ENCODE results near the gene CREBBP. TPM values are rescaled to one million over a fixed set of nuclear protein-coding genes. Genes with fewer than 3 reads are reported as not detected.

The CREBBP gene
- total RNA-seq, 1 experiment from 2014 or later = 79.1 TPM

GRCh38 chr16:3804426-3805016 lies 76.0 kb downstream of the CREBBP start:
- Mint-ChIP-seq H3K36me3 (ENCODE audit: insufficient read depth in 1 of 3, low read depth in 3 of 3) (peaks cover 5 to 24% (median 24%) of the 10 kb centered on the region in 3 experiments; a peak in 6 of 7 replicates), H3K4me3 (no peak overlapping the region), H3K4me1 (peaks cover 10 to 16% of the 10 kb centered on the region in 2 experiments), H3K27ac (no peak overlapping the region; a peak in 1 of 7 replicates), H3K9me3 (no peaks in the 10 kb centered on the region), H3K27me3 (ENCODE audit: low read depth) (no peaks in the 10 kb centered on the region)
- H3K18ac ChIP-seq (ENCODE audit: insufficient read length, low read depth, low read length) = no peak overlapping the region
- H4K91ac ChIP-seq (ENCODE audit: insufficient read length, low read depth, low read length) = no peak overlapping the region
- H2AK5ac ChIP-seq (ENCODE audit: insufficient read length, low read length) = no peak overlapping the region
- H3K79me2 ChIP-seq (ENCODE audit: insufficient read depth, low read length) = peaks cover 5% of the 10 kb centered on the region; the same call in 1 of the 2 replicates
- no peak overlapping the region for H3T11ph ChIP-seq (ENCODE audit: low read length)
- no peaks in the 10 kb centered on the region for H3K27me3 ChIP-seq (ENCODE audit: insufficient read depth, low read length)
- no peak overlapping the region for H2BK5ac ChIP-seq (ENCODE audit: insufficient read length, low read length)
- no peak overlapping the region for H3K27ac ChIP-seq (ENCODE audit: insufficient read length, low read depth, low read length)
- no peak overlapping the region for H2AFZ ChIP-seq (ENCODE audit: low read length)
- no peak overlapping the region for H4K8ac ChIP-seq (replicated peaks; ENCODE audit: insufficient read length, low read depth, low read length)
- H3K23ac ChIP-seq (ENCODE audit: insufficient read length, low read depth, low read length) = no peak overlapping the region
- H3K9ac ChIP-seq (ENCODE audit: extremely low read depth, insufficient read length, low read length) = no peak overlapping the region
- no peak overlapping the region for H2BK20ac ChIP-seq (ENCODE audit: low read depth, low read length, poor library complexity, severe bottlenecking)
- WGBS (ENCODE audit: extremely low coverage, insufficient read length, low lambda C conversion rate) = no CpG with 5 or more reads among the region's 7 CpGs
- no peak overlapping the region for H2BK15ac ChIP-seq (ENCODE audit: low read depth, low read length)
- H3K23me2 ChIP-seq (ENCODE audit: insufficient read length, low read depth, low read length, poor library complexity, severe bottlenecking) = no peaks in the 10 kb centered on the region
- H3K14ac ChIP-seq (ENCODE audit: insufficient read depth, low read length) = no peak overlapping the region
- no peak for TF ChIP-seq CTCF (conservative IDR thresholded peaks at IDR 0.05)
- H4K5ac ChIP-seq (ENCODE audit: insufficient read length, low read depth, low read length) = no peak overlapping the region
- H4K20me1 ChIP-seq (ENCODE audit: control insufficient read depth, insufficient read depth, insufficient read length) = peaks cover 3% of the 10 kb centered on the region
- H3K79me1 ChIP-seq (ENCODE audit: insufficient read depth, low read depth, low read length, poor library complexity, severe bottlenecking) = peaks cover 18% of the 10 kb centered on the region
- no peaks in the 10 kb centered on the region for H3K9me3 ChIP-seq (ENCODE audit: control insufficient read depth, low read depth, low read length)
- H3K4ac ChIP-seq (ENCODE audit: low read depth, low read length) = no peak overlapping the region
- H3K4me1 ChIP-seq (ENCODE audit: insufficient read depth, low read length) = 0 out of 2 replicates have a peak, but pooled peaks cover 4% of the 10 kb centered on the region
- no peak for DNase-seq
- H2BK12ac ChIP-seq (ENCODE audit: insufficient read length, low read depth, low read length) = no peak overlapping the region
- no peak overlapping the region for H3K56ac ChIP-seq (ENCODE audit: insufficient read length, low read depth, low read length)
- no peak overlapping the region for H3K4me2 ChIP-seq (ENCODE audit: insufficient read depth, insufficient read length, low read length)
- no peak overlapping the region for H2BK120ac ChIP-seq (ENCODE audit: low read depth, low read length, poor library complexity, severe bottlenecking)

Measured in H9 (cell line).